Hepatocyte (in vitro differentiated cells): ENCODE results near the gene NIT2. TPM values are rescaled to one million over a fixed set of nuclear protein-coding genes. Genes with fewer than 3 reads are reported as not detected.
A peak's percentile ranks its signal among the peaks of the same experiment; 100 is the strongest.

ENCODE experiments used
- DNase-seq: peaks from one replicate; pipeline ENCODE4 v3.0.0-alpha.2; 2016; ENCODE audit warnings: low spot score
- H2AFZ ChIP-seq: fragments of 200-600 bp; sonication (generic); 2 replicates; pipeline ENCODE4 v1.6.0; 2016; ENCODE audit warnings: antibody characterized with exemption, mild to moderate bottlenecking
- H3K27ac ChIP-seq: fragments of 200-600 bp; sonication (generic); 2 replicates; pipeline ENCODE4 v1.5.1; 2016; ENCODE audit warnings: mild to moderate bottlenecking
- H3K27me3 ChIP-seq: fragments of 200-600 bp; sonication (generic); 2 replicates; pipeline ENCODE4 v1.6.1; 2016
- H3K36me3 ChIP-seq: fragments of 200-600 bp; sonication (generic); replicated peaks from 2 replicates; pipeline ENCODE4 v1.5.1; 2016; ENCODE audit warnings: low read depth; ENCODE audit not compliant: insufficient read depth
- H3K4me1 ChIP-seq: fragments of 200-600 bp; sonication (generic); 2 replicates; pipeline ENCODE4 v1.5.1; 2016; ENCODE audit warnings: mild to moderate bottlenecking, moderate library complexity; ENCODE audit not compliant: insufficient read depth
- H3K4me2 ChIP-seq: fragments of 200-600 bp; sonication (generic); 2 replicates; pipeline ENCODE4 v1.6.0; 2016
- H3K4me3 ChIP-seq: fragments of 200-600 bp; sonication (generic); 2 replicates; pipeline ENCODE4 v1.5.1; 2016; ENCODE audit warnings: mild to moderate bottlenecking
- H3K79me2 ChIP-seq: fragments of 200-600 bp; sonication (generic); 2 replicates; pipeline ENCODE4 v1.6.0; 2017; ENCODE audit warnings: mild to moderate bottlenecking
- H3K9me2 ChIP-seq: fragments of 200-600 bp; sonication (generic); replicated peaks from 2 replicates; pipeline ENCODE4 v1.6.0; 2017; ENCODE audit warnings: mild to moderate bottlenecking; ENCODE audit not compliant: insufficient read depth
- H3K9me3 ChIP-seq: fragments of 200-600 bp; sonication (generic); 2 replicates; pipeline ENCODE4 v1.5.1; 2016; ENCODE audit warnings: low read depth, mild to moderate bottlenecking
- H4K20me1 ChIP-seq: fragments of 200-600 bp; sonication (generic); 2 replicates; pipeline ENCODE4 v1.6.0; 2016; ENCODE audit warnings: mild to moderate bottlenecking; ENCODE audit not compliant: insufficient read depth, poor library complexity, severe bottlenecking
- CTCF ChIP-seq: fragments of 200-600 bp; sonication (generic); IDR thresholded peaks from 2 replicates; pipeline ENCODE4 v1.5.1; 2016; ENCODE audit warnings: antibody characterized with exemption, mild to moderate bottlenecking; ENCODE audit not compliant: poor library complexity
- EZH2 ChIP-seq: fragments of 200-600 bp; sonication (generic); IDR thresholded peaks from 2 replicates; pipeline ENCODE4 v1.6.1; 2016; ENCODE audit warnings: antibody characterized with exemption, mild to moderate bottlenecking, borderline replicate concordance
- EZH2phosphoT487 ChIP-seq: fragments of 200-600 bp; sonication (generic); IDR thresholded peaks from one replicate; pipeline ENCODE4 v1.6.1; 2018; ENCODE audit warnings: antibody characterized with exemption, mild to moderate bottlenecking, low read depth, moderate library complexity; ENCODE audit not compliant: unreplicated experiment, severe bottlenecking
- WGBS: methylation state at CpG from one replicate; pipeline ENCODE4 v1.1.6; 2016; ENCODE audit warnings: low lambda C conversion rate; ENCODE audit errors: missing lambda C conversion rate; 5-methylcytosine and 5-hydroxymethylcytosine counted together
- polyA plus RNA-seq: library from polyadenylated mRNA; unstranded; fragments of >200 nt; fragmentation: Nextera tagmentation; extraction: Ambion mirVana; gene quantifications from 2 replicates; pipeline ENCODE4 v1.2.1, GENCODE V29; 2016
- total RNA-seq: library from RNA; depleted of rRNA; stranded (reverse); fragments of >200 nt; gene quantifications from 2 replicates; pipeline ENCODE4 v1.2.3, GENCODE V29; 2014

Gene NIT2
- 45.2 and 55.7 TPM in 2 replicates for total RNA-seq
- 84.5 and 96.9 TPM in 2 replicates for polyA plus RNA-seq

DNA sequence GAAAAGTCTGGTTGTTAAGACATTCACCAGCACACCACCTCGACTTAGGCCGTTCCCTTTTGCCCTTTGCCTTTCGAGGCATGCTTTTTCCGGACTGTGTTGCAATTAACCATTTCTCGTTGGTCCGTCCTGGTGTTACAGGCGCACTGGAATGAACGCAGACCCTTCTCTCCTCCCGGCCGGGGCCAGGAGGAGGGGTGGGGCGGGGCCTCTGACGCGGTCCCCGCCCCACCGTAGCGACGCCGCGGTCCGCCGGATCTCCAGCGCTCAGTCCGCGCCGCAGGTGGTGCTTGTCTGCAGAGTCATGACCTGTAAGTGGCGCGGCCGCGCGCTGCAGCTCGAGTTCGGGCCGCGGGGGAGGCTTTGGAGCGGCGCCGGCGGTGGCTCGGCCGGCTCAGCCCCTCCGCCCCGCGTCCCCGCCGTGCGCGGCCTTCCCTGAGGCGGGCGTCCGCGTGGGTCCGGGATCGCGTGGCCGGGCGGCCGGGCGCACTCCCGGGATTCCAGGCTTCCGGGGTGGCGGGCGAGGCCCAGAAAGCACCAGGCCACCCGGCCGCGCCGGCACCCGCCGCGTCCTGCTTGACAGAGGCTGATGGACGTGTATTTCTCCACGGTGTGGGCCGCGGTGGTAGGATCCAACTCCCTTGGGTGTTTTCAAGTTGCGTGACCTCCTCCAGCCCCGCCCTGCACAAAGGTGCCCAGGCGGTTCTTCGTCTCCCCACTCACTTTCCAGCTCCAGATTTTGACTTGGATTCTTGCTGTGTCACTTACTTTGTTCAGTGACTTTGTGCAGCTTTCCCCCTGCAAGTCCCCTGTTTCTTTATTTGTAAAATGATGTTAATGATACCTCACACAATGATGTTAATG, at the start of gene NIT2:
NIT2 (plus strand) TSS at position 270 of the 864 bp plus-strand sequence; CDS start at position 305, 35 bp downstream.
- Histone ChIP-seq H3K27ac (peak within 1 kb of the TSS; percentile 86), H3K9me2 (no peaks in the 10 kb centered on the region), H3K9me3 (no peaks in the 10 kb centered on the region), H3K4me1 (peaks cover 16% of the 10 kb centered on the region), H3K79me2 (peaks cover 11% of the 10 kb centered on the region), H3K4me3 (peak within 1 kb of the TSS; percentile 40), H2AFZ (peak within 1 kb of the TSS; percentile 93), H3K36me3 (no peaks in the 10 kb centered on the region), H4K20me1 (no peaks in the 10 kb centered on the region), H3K27me3 (no peaks in the 10 kb centered on the region), H3K4me2 (peak within 1 kb of the TSS; percentile 85)
- TF ChIP-seq CTCF: no peak
- no peak for TF ChIP-seq EZH2phosphoT487
- TF ChIP-seq EZH2: no peak
- peak; percentile 93 for DNase-seq
- WGBS: under 1% methylated on average over 64 of the region's 77 CpGs

DNA sequence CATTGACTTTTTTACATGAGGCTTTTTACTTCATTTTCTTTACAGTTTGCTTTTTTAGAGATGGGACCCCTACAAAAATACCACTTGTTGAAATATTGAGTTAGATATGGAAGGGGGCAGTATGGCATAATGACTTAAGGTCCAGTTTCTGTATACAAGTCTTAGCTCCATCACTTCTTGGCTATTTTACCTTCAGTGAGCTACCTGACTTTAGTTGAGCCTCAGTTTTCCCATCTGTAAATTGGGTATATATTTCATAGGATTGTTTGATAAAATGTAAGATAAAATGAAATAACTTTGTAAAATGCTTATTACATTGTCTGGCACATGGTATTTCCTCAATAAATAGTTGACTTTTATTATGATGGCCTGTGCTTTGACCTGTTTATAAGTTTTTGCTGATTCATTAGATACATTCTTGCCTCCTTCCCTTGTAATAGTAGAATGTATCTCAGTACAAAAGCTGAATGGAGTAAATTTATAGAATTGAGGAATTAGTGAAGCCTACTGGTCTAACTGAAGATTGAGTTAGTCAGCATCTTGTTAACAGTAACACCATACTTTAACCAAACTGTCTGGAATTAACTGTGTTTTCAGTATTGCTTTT, 46.2 kb upstream of the NIT2 start:
- no peak overlapping the region for H3K4me3 ChIP-seq
- H4K20me1 ChIP-seq: no peaks in the 10 kb centered on the region
- no peak overlapping the region for H3K27ac ChIP-seq
- no peaks in the 10 kb centered on the region for H3K36me3 ChIP-seq
- H3K27me3 ChIP-seq: no peaks in the 10 kb centered on the region
- DNase-seq: no peak
- H2AFZ ChIP-seq: no peak overlapping the region
- no peaks in the 10 kb centered on the region for H3K9me3 ChIP-seq
- H3K4me1 ChIP-seq: no peaks in the 10 kb centered on the region
- no peaks in the 10 kb centered on the region for H3K79me2 ChIP-seq
- no peak for TF ChIP-seq EZH2phosphoT487
- TF ChIP-seq EZH2: no peak
- TF ChIP-seq CTCF: no peak
- H3K9me2 ChIP-seq: no peaks in the 10 kb centered on the region
- H3K4me2 ChIP-seq: no peak overlapping the region

- H3K4me3 ChIP-seq: no peak overlapping the region
- DNase-seq: no peak
- 86% methylated on average over 2 of the region's 2 CpGs for WGBS
- H3K4me1 ChIP-seq: no peaks in the 10 kb centered on the region
- H3K4me2 ChIP-seq: no peak overlapping the region
- no peaks in the 10 kb centered on the region for H4K20me1 ChIP-seq
- no peaks in the 10 kb centered on the region for H3K27me3 ChIP-seq
- no peaks in the 10 kb centered on the region for H3K9me2 ChIP-seq
- H2AFZ ChIP-seq: no peak overlapping the region
- no peaks in the 10 kb centered on the region for H3K79me2 ChIP-seq
- H3K9me3 ChIP-seq: no peaks in the 10 kb centered on the region
- H3K36me3 ChIP-seq: no peaks in the 10 kb centered on the region
- TF ChIP-seq CTCF (no peak), EZH2 (no peak), EZH2phosphoT487 (no peak)
- no peak overlapping the region for H3K27ac ChIP-seq
Observed at GRCh38 chr3:100289339-100289738, 45.2 kb upstream of the NIT2 start.
